HFF-Myc (cell line): ENCODE measurements around the gene TLCD2.
A peak's percentile ranks its signal among the peaks of the same experiment; 100 is the strongest.
"Not testable (repeated sequence)": the region's sequence is repeated elsewhere in the genome, so short reads cannot be mapped to it uniquely, and the experiment has no call there.

Experiments
- DNase-seq: peaks from one replicate; pipeline ENCODE4 v3.0.0-alpha.2; 2011; ENCODE audit warnings: low read depth; ENCODE audit errors: extremely low read depth
- H3K4me3 ChIP-seq: replicated peaks from 2 replicates; pipeline ENCODE4 v1.5.1; 2011; ENCODE audit warnings: low read depth, mild to moderate bottlenecking, control low read depth, low read length
- CTCF ChIP-seq: IDR thresholded peaks from 2 replicates; pipeline ENCODE4 v1.5.1; 2012; ENCODE audit warnings: mild to moderate bottlenecking, low read depth, low read length, control low read depth; ENCODE audit errors: missing control alignments

Gene TLCD2

GRCh38 chr17:1711804-1712203 is 1.6 kb upstream of the TLCD2 start:
- no peak for DNase-seq

DNA sequence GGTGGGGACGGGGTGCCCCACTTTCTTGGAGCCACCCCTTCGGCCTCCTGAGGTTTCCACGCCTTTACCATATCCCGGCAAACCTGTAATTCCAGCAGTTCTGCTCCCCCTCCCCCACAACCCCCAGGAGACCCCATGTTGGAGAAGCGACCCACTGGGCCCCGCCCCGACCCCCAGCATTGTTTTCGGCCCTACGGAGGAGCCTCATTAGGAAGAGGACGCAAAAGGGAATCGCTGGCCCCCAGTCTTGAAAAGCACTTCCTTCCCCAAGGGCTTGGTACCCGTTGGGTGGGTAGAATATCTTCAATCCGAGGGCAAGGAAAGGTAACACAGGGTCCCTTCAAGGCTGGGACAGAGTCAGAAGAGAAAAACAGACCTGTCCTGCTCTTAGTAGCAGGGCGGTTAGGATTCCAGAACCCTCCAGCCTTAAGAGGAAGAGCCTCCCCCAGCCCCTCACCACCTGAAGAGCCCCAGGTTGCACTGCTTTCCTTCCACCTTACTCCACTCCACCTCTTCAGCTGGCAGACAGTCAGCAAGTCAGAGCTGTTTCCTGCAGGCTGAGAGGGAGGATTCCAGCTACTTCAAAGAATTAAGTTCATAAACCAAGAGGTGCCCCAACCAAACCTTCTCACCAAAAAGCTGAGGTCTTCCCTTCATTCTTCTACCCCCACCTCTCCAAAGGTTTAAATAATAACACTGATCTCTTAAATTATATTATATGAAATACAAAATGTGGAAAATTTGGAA is 803 bp upstream of the TLCD2 start:
- no peak for TF ChIP-seq CTCF
- H3K4me3 ChIP-seq: peak overlapping the region; percentile 61
- no peak for DNase-seq

More at GRCh38 chr17:1711804-1712203, 1.6 kb upstream of the TLCD2 start:
- TF ChIP-seq CTCF: no peak
- no peak overlapping the region for H3K4me3 ChIP-seq

DNA sequence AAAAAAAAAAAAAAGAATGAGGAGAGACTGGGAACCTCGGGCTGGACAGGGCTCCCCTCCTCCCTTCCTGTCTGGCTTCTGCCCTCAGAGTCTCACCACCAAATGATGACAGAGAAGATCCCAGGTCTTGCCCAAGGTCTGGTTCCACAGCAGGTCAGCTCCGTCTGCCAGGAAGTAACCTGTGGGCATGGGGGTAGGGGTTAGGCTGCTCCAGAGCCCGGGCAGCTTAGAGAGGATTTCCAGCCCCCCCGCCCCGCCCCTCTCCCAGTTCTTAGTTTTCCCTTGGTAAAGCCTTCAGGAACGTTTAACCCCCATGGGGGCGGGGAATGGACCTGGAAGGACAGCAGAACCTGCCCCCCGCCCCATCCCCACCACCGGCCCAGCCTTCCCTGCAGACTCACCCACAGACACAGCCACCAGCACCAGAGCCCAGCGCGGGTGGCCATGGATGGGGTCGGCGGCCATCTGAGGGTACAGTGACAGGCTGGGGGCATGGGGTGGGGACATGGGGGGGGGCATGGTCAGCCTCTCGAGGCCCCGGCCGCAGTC is 700 bp downstream of the TLCD2 start:
- DNase-seq: no peak
- H3K4me3 ChIP-seq: peak overlapping the region; percentile 61
- TF ChIP-seq CTCF: no peak

DNA sequence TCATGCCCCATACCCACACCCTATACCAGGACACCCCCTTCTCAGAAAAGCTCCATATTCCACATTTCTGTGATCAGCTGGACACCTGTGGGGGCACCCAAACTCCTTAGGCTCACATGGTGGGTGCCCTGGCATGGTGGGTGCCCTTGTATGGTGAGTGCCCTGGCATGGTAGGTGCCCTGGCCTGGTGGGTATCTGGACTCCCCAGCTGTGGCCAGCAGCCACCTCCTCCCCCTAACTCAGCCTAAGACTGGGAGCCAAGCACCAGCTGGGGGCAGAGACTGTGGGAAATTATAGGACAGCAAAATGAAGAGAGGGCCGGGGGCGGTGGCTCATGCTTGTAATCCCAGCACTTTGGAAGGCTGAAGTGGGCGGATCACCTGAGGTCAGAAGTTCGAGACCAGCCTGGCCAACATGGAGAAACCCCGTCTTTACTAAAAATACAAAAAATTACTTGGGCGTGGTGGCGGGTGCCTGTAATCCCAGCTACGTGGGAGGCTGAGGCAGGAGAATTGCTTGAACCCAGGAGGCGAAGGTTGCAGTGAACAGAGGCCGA is 1.3 kb downstream of the TLCD2 start:
- DNase-seq, H3K4me3 ChIP-seq: not testable (repeated sequence)

- TF ChIP-seq CTCF: no peak
- H3K4me3 ChIP-seq: no peak overlapping the region
- no peak for DNase-seq
Measured at GRCh38 chr17:1707107-1707506, 3.1 kb downstream of the TLCD2 start.

- TF ChIP-seq CTCF: no peak
- no peak overlapping the region for H3K4me3 ChIP-seq
- no peak for DNase-seq
Measured at GRCh38 chr17:1705004-1705403, 5.2 kb downstream of the TLCD2 start.

DNA sequence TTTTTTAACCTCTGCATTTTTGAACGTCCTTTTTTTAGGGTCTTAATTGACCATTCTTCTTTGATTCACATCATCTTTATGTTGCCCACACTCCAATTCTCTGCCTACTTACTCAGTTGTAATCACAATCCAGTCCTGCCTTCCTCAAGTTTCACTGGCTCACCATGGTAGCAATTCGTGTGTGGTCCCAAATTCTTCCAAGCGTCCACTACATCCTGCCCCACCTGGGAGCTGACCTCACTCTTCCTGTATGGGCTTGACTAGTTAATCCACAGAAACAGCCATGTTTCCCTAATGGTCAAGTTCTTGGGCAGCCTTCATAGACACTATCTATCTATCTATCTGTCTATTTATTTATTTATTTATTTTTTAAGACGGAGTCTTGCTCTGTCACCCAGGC is 7.1 kb downstream of the TLCD2 start:
- no peak for TF ChIP-seq CTCF

GRCh38 chr17:1699891-1700290 is 10.3 kb downstream of the TLCD2 start:
- DNase-seq, H3K4me3 ChIP-seq: not testable (repeated sequence)

More for the DNA sequence above, 7.1 kb downstream of the TLCD2 start:
- H3K4me3 ChIP-seq: no peak overlapping the region
- no peak for DNase-seq
